HG03095 (cell line): Measurements from ENCODE around the gene SLC22A13.
"Not testable (repeated sequence)": the region's sequence is repeated elsewhere in the genome, so short reads cannot be mapped to it uniquely, and the experiment has no call there.

Experiments used
- ATAC-seq: cut with Tn5 transposase; IDR thresholded peaks from one replicate; pipeline ENCODE4 v1.9.1; 2021; ENCODE audit warnings: moderate library complexity; ENCODE audit not compliant: unreplicated experiment

The SLC22A13 gene

GRCh38 chr3:38264353-38264771 is 1.2 kb upstream of the SLC22A13 start:
- ATAC-seq: no peak

GRCh38 chr3:38264779-38265178 is 833 bp upstream of the SLC22A13 start:
- ATAC-seq: no peak

GRCh38 chr3:38266810-38267209 is 1.2 kb downstream of the SLC22A13 start:
- no peak for ATAC-seq

GRCh38 chr3:38267662-38268061 is 2.0 kb downstream of the SLC22A13 start:
- ATAC-seq: no peak

- ATAC-seq: peak; percentile 29
These were observed 2.5 kb downstream of the SLC22A13 start for GRCh38 chr3:38268087-38268486.

GRCh38 chr3:38268522-38268921 is 2.9 kb downstream of the SLC22A13 start:
- ATAC-seq: peak; percentile 61

- no peak for ATAC-seq
These were observed 5.0 kb downstream of the SLC22A13 start for GRCh38 chr3:38270606-38271005.

GRCh38 chr3:38271553-38271952 is 5.9 kb downstream of the SLC22A13 start:
- no peak for ATAC-seq

GRCh38 chr3:38274864-38275649 is 9.4 kb downstream of the SLC22A13 start:
- ATAC-seq: no peak

GRCh38 chr3:38275658-38276057 is 10.0 kb downstream of the SLC22A13 start:
- no peak for ATAC-seq

- ATAC-seq: no peak
These were observed 10.7 kb downstream of the SLC22A13 start for GRCh38 chr3:38276081-38276916.

- no peak for ATAC-seq
These were observed 11.5 kb downstream of the SLC22A13 start for GRCh38 chr3:38276917-38277630.

GRCh38 chr3:38278841-38279240 is 13.2 kb downstream of the SLC22A13 start:
- ATAC-seq: no peak

- ATAC-seq: no peak
These were observed 16.5 kb downstream of the SLC22A13 start, which contains the start of gene SLC22A14 for GRCh38 chr3:38281895-38282686. SLC22A14 (plus strand) TSS chr3:38282294; CDS start chr3:38306027, 23,733 bp downstream.

- ATAC-seq: no peak
These were observed 18.5 kb downstream of the SLC22A13 start for GRCh38 chr3:38283810-38284755.

- no peak for ATAC-seq
These were observed 19.1 kb downstream of the SLC22A13 start for GRCh38 chr3:38284756-38285150.

- ATAC-seq: not testable (repeated sequence)
These were observed 23.9 kb downstream of the SLC22A13 start for GRCh38 chr3:38289286-38290217.

- ATAC-seq: not testable (repeated sequence)
These were observed 31.4 kb downstream of the SLC22A13 start for GRCh38 chr3:38297053-38297452.
